ENCODE data around the gene GUK1. TPM values are rescaled to one million over a fixed set of nuclear protein-coding genes. Genes with fewer than 3 reads are reported as not detected.
"Not testable (repeated sequence)": the region's sequence is repeated elsewhere in the genome, so short reads cannot be mapped to it uniquely, and the experiment has no call there.

GUK1 gene
- total RNA-seq, 6 experiments from 2014 or later: 215 to 313 (median 247) TPM

- Mint-ChIP-seq H3K27me3 (ENCODE audit: insufficient read depth) (peaks cover 2% of the 10 kb centered on the region; the same call in 1 of the 2 replicates), H3K36me3 (ENCODE audit: low read depth) (no peaks in the 10 kb centered on the region; the same call in 1 of the 2 replicates), H3K4me1 (ENCODE audit: low read depth) (no peaks in the 10 kb centered on the region), H3K4me3 (no peak overlapping the region), H3K27ac (no peak overlapping the region), H3K9me3 (no peaks in the 10 kb centered on the region)
- DNase-seq: no peak
- no peak for TF ChIP-seq CTCF (IDR thresholded peaks at IDR 0.05)
These were observed 41.6 kb downstream of the GUK1 start for GRCh38 chr1:228181645-228182034.

- H3K9me3 Mint-ChIP-seq: no peaks in the 10 kb centered on the region
- TF ChIP-seq CTCF (IDR thresholded peaks at IDR 0.05): no peak
- peaks cover 2% of the 10 kb centered on the region; the same call in 1 of the 2 replicates for H3K27me3 Mint-ChIP-seq (ENCODE audit: insufficient read depth)
- DNase-seq: no peak
- no peak overlapping the region for H3K4me3 Mint-ChIP-seq
- no peak overlapping the region for H3K27ac Mint-ChIP-seq
- no peaks in the 10 kb centered on the region; the same call in 1 of the 2 replicates for H3K36me3 Mint-ChIP-seq (ENCODE audit: low read depth)
- H3K4me1 Mint-ChIP-seq (ENCODE audit: low read depth): no peaks in the 10 kb centered on the region
These were observed 42.4 kb downstream of the GUK1 start for GRCh38 chr1:228182296-228183030.

GRCh38 chr1:228184152-228184551, 44.1 kb downstream of the GUK1 start:
- H3K9me3 Mint-ChIP-seq: peaks cover 6% of the 10 kb centered on the region; the same call in 1 of the 2 replicates
- no peak for DNase-seq
- no peaks in the 10 kb centered on the region for H3K4me1 Mint-ChIP-seq (ENCODE audit: low read depth)
- no peak overlapping the region for H3K27ac Mint-ChIP-seq
- H3K27me3 Mint-ChIP-seq (ENCODE audit: insufficient read depth): peaks cover 2% of the 10 kb centered on the region; the same call in 1 of the 2 replicates
- no peak for TF ChIP-seq CTCF (IDR thresholded peaks at IDR 0.05)
- no peak overlapping the region for H3K4me3 Mint-ChIP-seq
- peaks cover 7% of the 10 kb centered on the region for H3K36me3 Mint-ChIP-seq (ENCODE audit: low read depth)

GRCh38 chr1:228185641-228185965, 45.5 kb downstream of the GUK1 start:
- peaks cover 7% of the 10 kb centered on the region for H3K36me3 Mint-ChIP-seq (ENCODE audit: low read depth)
- no peaks in the 10 kb centered on the region for H3K4me1 Mint-ChIP-seq (ENCODE audit: low read depth)
- no peak overlapping the region for H3K4me3 Mint-ChIP-seq
- no peak for DNase-seq
- H3K27ac Mint-ChIP-seq: no peak overlapping the region
- TF ChIP-seq CTCF (IDR thresholded peaks at IDR 0.05): no peak
- H3K27me3 Mint-ChIP-seq (ENCODE audit: insufficient read depth): peaks cover 3% of the 10 kb centered on the region
- peaks cover 6% of the 10 kb centered on the region; the same call in 1 of the 2 replicates for H3K9me3 Mint-ChIP-seq

- DNase-seq; H3K4me1 Mint-ChIP-seq (ENCODE audit: low read depth); H3K4me3 Mint-ChIP-seq; H3K9me3 Mint-ChIP-seq; H3K36me3 Mint-ChIP-seq (ENCODE audit: low read depth); H3K27ac Mint-ChIP-seq; H3K27me3 Mint-ChIP-seq (ENCODE audit: insufficient read depth): not testable (repeated sequence)
These were observed 48.2 kb downstream of the GUK1 start for GRCh38 chr1:228188249-228188648.

GRCh38 chr1:228190182-228190581, 50.1 kb downstream of the GUK1 start:
- DNase-seq: no peak
- Mint-ChIP-seq H3K27ac (no peak overlapping the region), H3K27me3 (ENCODE audit: insufficient read depth) (peaks cover 2% of the 10 kb centered on the region), H3K9me3 (peaks cover 6% of the 10 kb centered on the region; the same call in 1 of the 2 replicates), H3K36me3 (ENCODE audit: low read depth) (peaks cover 7% of the 10 kb centered on the region; the same call in 1 of the 2 replicates), H3K4me3 (no peak overlapping the region), H3K4me1 (ENCODE audit: low read depth) (no peaks in the 10 kb centered on the region)
- no peak for TF ChIP-seq CTCF (IDR thresholded peaks at IDR 0.05)

Data from HFFc6 (cell line).